HCT116 (cell line): ENCODE measurements around the gene ZDBF2. TPM values are rescaled to one million over a fixed set of nuclear protein-coding genes. Genes with fewer than 3 reads are reported as not detected.

ENCODE experiments used
- ATAC-seq: fragments of 200-7000 bp; cut with Tn5 transposase; 2 replicates; pipeline ENCODE4 v1.9.1; 2020; ENCODE audit warnings: mild to moderate bottlenecking, moderate library complexity
- BruUV-seq: library from RNA; stranded (reverse); fragments of 400-500 nt; replicated peaks from 2 replicates; lab custom pipeline; 2021; lab: Mats Ljungman, UMichigan
- CTCF ChIA-PET: fragments of 300-600 bp; sonication (Branson Sonifier 250); formaldehyde crosslinking; loops from one replicate; lab custom pipeline; 2021; ENCODE audit warnings: antibody characterized with exemption; lab: Charles Lee
- POLR2A ChIA-PET: fragments of 300-600, 350-600 bp; sonication (Branson Sonifier 250); formaldehyde crosslinking; loops from one replicate; lab custom pipeline; 2021; ENCODE audit warnings: antibody characterized with exemption; lab: Charles Lee
- RAD21 ChIA-PET, 2 experiments: fragments of 300-600 bp; sonication (Branson Sonifier 250); formaldehyde crosslinking; loops; one replicate each; lab custom pipeline; 2023; ENCODE audit warnings: low total read pairs in 2 of 2; ENCODE audit not compliant: uncharacterized antibody in 2 of 2, unreplicated experiment in 2 of 2, low non-redundant PET in 1 of 2; lab: Charles Lee
- DNase-seq: peaks from one replicate; pipeline ENCODE4 v3.0.0-alpha.2; 2010; ENCODE audit warnings: low read depth, low spot score
- H2AFZ ChIP-seq: fragments of 200-600 bp; shearing (Covaris generic), sonication (generic); 2 replicates; pipeline ENCODE4 v1.6.1; 2017; ENCODE audit warnings: low read depth, mixed run types, mixed read lengths, antibody characterized with exemption, low read length; ENCODE audit not compliant: poor library complexity, severe bottlenecking
- H3K27ac ChIP-seq: 2 replicates; pipeline ENCODE4 v1.5.1; 2012; ENCODE audit warnings: low read depth, low read length
- H3K27me3 ChIP-seq: fragments of 200-600 bp; sonication (generic); 2 replicates; pipeline ENCODE4 v1.6.1; 2016; ENCODE audit warnings: mixed run types, low read length, mixed read lengths; ENCODE audit not compliant: insufficient read depth
- H3K36me3 ChIP-seq, 2 experiments: fragments of 200-500 bp in 1 of 2; fragments of 200-600 bp in 1 of 2; sonication (Bioruptor generic) in 1 of 2; sonication (generic) in 1 of 2; 2 replicates each; pipeline versions ENCODE4 v1.5.1 to v1.6.1; 2014 to 2016; ENCODE audit warnings: low read length in 2 of 2, inconsistent platforms in 1 of 2, mixed read lengths in 1 of 2, mixed run types in 1 of 2; ENCODE audit not compliant: insufficient read depth in 2 of 2, control insufficient read depth in 1 of 2
- H3K4me1 ChIP-seq, 2 experiments: fragments of 200-600 bp in 1 of 2; sonication (generic) in 1 of 2; 2 replicates each; pipeline versions ENCODE4 v1.5.1 to v1.6.1; 2012 to 2017; ENCODE audit warnings: low read length in 2 of 2, inconsistent platforms in 1 of 2, mild to moderate bottlenecking in 1 of 2, mixed read lengths in 1 of 2, mixed run types in 1 of 2, moderate library complexity in 1 of 2; ENCODE audit not compliant: insufficient read depth in 2 of 2, control insufficient read depth in 1 of 2
- H3K4me2 ChIP-seq: fragments of 200-600 bp; sonication (generic); 2 replicates; pipeline ENCODE4 v1.6.1; 2017; ENCODE audit warnings: mixed run types, low read length, mixed read lengths
- H3K4me3 ChIP-seq, 2 experiments: fragments of 200-600 bp in 1 of 2; sonication (generic) in 1 of 2; replicated peaks in 1 of 2; 2 replicates each; pipeline ENCODE4 v1.5.1; 2011 to 2016; ENCODE audit warnings: low read length in 2 of 2, control low read depth in 1 of 2, low read depth in 1 of 2, mild to moderate bottlenecking in 1 of 2, mixed read lengths in 1 of 2, mixed run types in 1 of 2
- H3K79me2 ChIP-seq: fragments of 200-600 bp; sonication (generic); 2 replicates; pipeline ENCODE4 v1.6.1; 2017; ENCODE audit warnings: mild to moderate bottlenecking, mixed run types, low read length, moderate library complexity, mixed read lengths; ENCODE audit not compliant: insufficient read depth
- H3K9ac ChIP-seq: fragments of 200-600 bp; sonication (generic); 2 replicates; pipeline ENCODE4 v1.6.1; 2016; ENCODE audit warnings: low read length, mixed read lengths
- H3K9me2 ChIP-seq: fragments of 200-600 bp; sonication (generic), shearing (Covaris generic); 2 replicates; pipeline ENCODE4 v1.6.1; 2017; ENCODE audit warnings: mixed run types, mild to moderate bottlenecking, moderate library complexity; ENCODE audit not compliant: insufficient read depth
- H3K9me3 ChIP-seq, 2 experiments: fragments of 200-500 bp in 1 of 2; fragments of 200-600 bp in 1 of 2; sonication (Bioruptor generic) in 1 of 2; sonication (generic) in 1 of 2; 2 replicates each; pipeline ENCODE4 v1.6.1; 2014 to 2017; ENCODE audit warnings: low read length in 2 of 2, mixed read lengths in 2 of 2, inconsistent platforms in 1 of 2, low read depth in 1 of 2, mild to moderate bottlenecking in 1 of 2, mixed run types in 1 of 2, moderate library complexity in 1 of 2; ENCODE audit not compliant: control insufficient read depth in 1 of 2, insufficient read depth in 1 of 2
- H4K20me1 ChIP-seq: fragments of 200-600 bp; sonication (generic), shearing (Covaris generic); 2 replicates; pipeline ENCODE4 v1.6.1; 2017; ENCODE audit warnings: mixed run types, mild to moderate bottlenecking, moderate library complexity; ENCODE audit not compliant: insufficient read depth
- CBX3 ChIP-seq: IDR thresholded peaks from 2 replicates; pipeline ENCODE4 v1.6.1; 2012; ENCODE audit warnings: low read depth
- EGR1 ChIP-seq: IDR thresholded peaks from 2 replicates; pipeline ENCODE4 v1.6.1; 2012; ENCODE audit warnings: low read depth
- POLR2A ChIP-seq: IDR thresholded peaks from 2 replicates; pipeline ENCODE4 v1.7.0; 2011; ENCODE audit warnings: borderline replicate concordance; ENCODE audit not compliant: insufficient read depth, insufficient read length; ENCODE audit errors: extremely low read depth
- SP1 ChIP-seq: IDR thresholded peaks from 2 replicates; pipeline ENCODE4 v1.6.1; 2012; ENCODE audit warnings: low read depth
- intact Hi-C: fragments of 100-400 bp; cut with micrococcal nuclease; formaldehyde crosslinking; loops from 2 replicates; pipeline ENCODE4 v1.10.0; 2022
- total RNA-seq: library from RNA; stranded (reverse); gene quantifications from one replicate; pipeline ENCODE4 v1.2.1, GENCODE V29; 2021; ENCODE audit not compliant: unreplicated experiment
- TF ChIP-seq, protein P1 (sequence below): IDR thresholded peaks from 2 replicates; pipeline ENCODE4 v1.6.1; 2012
- TF ChIP-seq, protein P2 (sequence below): IDR thresholded peaks from 2 replicates; pipeline ENCODE4 v1.6.1; 2012; ENCODE audit warnings: low read depth

Gene ZDBF2
- total RNA-seq, 1 experiment from 2014 or later: 9.2 TPM

DNA sequence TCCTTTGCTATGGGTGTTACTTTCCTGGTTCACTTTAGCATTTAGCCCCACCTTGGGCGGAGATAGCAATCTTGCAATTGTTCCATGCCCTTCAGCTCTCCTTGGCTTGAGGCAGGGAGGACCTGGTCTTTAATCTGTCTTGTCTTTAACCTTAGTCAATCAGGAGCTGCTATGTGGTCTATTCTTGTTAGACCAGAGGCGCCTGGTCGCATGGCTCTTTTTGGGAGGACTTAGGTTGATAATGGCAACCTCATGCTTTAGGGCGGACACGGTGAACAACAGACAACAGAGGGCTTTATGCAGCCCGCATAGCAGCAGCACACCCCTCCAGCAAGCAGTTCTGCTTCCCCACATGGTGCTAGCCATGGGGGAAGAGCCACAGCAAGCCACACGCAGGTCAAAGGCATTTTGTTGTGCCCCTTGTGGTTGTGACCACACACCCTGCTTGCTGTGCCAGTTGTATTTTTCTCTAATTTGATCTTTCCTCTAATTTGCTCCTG is 17.7 kb upstream of the ZDBF2 start:
- peak; percentile 39; the same call in 1 of the 2 replicates for ATAC-seq
- no peaks in the 10 kb centered on the region for H3K27me3 ChIP-seq

More for the DNA sequence above, 17.7 kb upstream of the ZDBF2 start:
- Histone ChIP-seq H3K9ac (no peak overlapping the region), H3K4me3 (no peak overlapping the region), H3K9me3 (no peaks in the 10 kb centered on the region), H3K9me2 (no peaks in the 10 kb centered on the region), H4K20me1 (no peaks in the 10 kb centered on the region), H3K79me2 (no peaks in the 10 kb centered on the region), H3K36me3 (no peaks in the 10 kb centered on the region), H3K4me1 (no peaks in the 10 kb centered on the region), H3K4me2 (no peak overlapping the region), H2AFZ (no peak overlapping the region), H3K27ac (no peak overlapping the region)
- no TSS peak for BruUV-seq
- CTCF ChIA-PET: no interaction called here
- intact Hi-C loops: no loop called here
- RAD21 ChIA-PET: no interaction called here
- TF ChIP-seq POLR2A (no peak), SP1 (no peak), EGR1 (no peak), CBX3 (no peak)
- TF ChIP-seq, protein P1, sequence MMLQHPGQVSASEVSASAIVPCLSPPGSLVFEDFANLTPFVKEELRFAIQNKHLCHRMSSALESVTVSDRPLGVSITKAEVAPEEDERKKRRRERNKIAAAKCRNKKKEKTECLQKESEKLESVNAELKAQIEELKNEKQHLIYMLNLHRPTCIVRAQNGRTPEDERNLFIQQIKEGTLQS: no peak
- TF ChIP-seq, protein P2, sequence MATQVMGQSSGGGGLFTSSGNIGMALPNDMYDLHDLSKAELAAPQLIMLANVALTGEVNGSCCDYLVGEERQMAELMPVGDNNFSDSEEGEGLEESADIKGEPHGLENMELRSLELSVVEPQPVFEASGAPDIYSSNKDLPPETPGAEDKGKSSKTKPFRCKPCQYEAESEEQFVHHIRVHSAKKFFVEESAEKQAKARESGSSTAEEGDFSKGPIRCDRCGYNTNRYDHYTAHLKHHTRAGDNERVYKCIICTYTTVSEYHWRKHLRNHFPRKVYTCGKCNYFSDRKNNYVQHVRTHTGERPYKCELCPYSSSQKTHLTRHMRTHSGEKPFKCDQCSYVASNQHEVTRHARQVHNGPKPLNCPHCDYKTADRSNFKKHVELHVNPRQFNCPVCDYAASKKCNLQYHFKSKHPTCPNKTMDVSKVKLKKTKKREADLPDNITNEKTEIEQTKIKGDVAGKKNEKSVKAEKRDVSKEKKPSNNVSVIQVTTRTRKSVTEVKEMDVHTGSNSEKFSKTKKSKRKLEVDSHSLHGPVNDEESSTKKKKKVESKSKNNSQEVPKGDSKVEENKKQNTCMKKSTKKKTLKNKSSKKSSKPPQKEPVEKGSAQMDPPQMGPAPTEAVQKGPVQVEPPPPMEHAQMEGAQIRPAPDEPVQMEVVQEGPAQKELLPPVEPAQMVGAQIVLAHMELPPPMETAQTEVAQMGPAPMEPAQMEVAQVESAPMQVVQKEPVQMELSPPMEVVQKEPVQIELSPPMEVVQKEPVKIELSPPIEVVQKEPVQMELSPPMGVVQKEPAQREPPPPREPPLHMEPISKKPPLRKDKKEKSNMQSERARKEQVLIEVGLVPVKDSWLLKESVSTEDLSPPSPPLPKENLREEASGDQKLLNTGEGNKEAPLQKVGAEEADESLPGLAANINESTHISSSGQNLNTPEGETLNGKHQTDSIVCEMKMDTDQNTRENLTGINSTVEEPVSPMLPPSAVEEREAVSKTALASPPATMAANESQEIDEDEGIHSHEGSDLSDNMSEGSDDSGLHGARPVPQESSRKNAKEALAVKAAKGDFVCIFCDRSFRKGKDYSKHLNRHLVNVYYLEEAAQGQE: no peak
- DNase-seq: no peak
- POLR2A ChIA-PET: no interaction called here
